GM21825 (cell line): ENCODE data around the gene EFCAB8.
"Not testable (repeated sequence)": the region's sequence is repeated elsewhere in the genome, so short reads cannot be mapped to it uniquely, and the experiment has no call there.

Experiments used
- ATAC-seq: cut with Tn5 transposase; IDR thresholded peaks from one replicate; pipeline ENCODE4 v1.9.1; 2021; ENCODE audit warnings: mild to moderate bottlenecking, moderate library complexity; ENCODE audit not compliant: unreplicated experiment

Gene EFCAB8

DNA sequence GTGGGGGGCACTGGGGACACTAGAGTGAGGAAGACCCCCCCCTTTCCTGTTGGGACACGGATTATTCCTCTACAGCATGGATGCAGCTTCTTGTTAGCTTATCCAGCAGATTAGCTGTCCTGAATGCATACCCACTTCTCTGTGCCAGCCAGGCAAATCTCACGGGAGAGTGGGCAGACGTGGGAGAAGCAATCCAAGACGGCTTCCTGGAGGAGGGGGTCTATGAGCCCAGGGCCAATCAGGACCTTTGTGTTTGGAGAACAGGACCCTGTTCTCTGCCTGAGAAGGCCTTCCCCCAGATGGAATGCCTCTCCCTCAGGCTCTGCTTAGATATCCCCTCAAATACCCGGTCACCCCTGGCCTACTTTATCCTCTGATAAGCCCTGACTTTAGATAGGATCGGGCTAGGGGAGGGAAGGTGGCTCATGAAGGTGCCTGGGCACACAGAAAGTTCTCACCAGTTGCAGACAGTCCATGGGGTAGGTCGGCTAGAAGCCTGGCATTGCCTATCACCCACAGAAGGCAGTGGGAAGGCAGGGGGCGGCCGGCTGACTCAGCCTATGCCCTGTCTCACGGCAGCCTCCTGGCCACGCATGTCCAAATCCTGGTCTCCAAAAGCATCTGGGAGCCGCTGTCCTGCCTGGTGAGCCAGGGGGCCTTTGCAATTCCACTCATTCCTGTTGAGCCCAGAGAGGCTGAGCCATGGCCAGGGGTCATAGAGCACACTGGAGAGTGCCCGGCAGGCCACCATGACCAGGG lies 110.8 kb downstream of the EFCAB8 start:
- no peak for ATAC-seq

DNA sequence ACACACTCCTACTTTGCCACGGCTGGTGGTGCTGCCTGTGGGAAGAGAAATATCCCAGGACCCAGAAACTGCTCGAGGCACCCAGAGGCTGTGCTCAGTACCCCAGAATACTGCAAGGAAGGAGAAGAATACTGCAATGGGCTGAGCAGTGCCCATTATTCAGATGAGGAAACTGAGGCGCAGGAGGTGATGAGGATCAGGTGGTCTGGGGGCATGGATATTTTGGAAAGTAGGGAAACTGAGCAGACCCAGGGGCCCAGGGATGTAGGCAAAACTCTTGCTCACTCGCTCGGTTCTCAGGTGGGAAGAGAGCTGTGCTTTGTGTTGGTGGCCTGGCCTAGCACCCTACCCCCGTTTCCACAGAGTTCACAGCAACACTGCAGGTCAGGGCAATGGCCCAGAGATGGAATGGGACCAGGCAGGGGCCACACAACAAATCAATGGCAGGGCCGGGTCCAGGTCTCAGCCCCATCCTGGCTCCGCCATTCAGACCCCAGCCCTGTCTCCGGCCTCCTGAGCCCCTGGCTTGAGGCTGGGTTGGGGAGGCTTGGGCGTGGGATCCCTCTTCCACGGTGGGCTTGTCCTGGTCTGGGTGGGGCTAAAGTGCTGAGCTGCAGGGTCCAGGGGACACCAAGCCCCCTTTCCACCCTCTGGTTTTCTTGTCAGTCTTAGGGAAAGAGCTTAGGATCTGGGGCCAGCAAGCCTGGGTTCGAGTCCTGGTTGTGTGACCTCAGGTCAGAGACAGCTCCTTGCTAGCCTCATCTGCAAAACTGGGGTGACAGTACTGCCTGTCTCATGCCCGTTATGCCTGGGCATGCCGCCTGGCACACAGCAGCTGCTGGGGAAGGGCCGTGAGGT lies 111.6 kb downstream of the EFCAB8 start:
- ATAC-seq = no peak

GRCh38 chr20:32970973-32971300 lies 112.2 kb downstream of the EFCAB8 start:
- no peak for ATAC-seq

- peak; percentile 8 for ATAC-seq
These were observed 113.0 kb downstream of the EFCAB8 start for GRCh38 chr20:32971703-32972161.

DNA sequence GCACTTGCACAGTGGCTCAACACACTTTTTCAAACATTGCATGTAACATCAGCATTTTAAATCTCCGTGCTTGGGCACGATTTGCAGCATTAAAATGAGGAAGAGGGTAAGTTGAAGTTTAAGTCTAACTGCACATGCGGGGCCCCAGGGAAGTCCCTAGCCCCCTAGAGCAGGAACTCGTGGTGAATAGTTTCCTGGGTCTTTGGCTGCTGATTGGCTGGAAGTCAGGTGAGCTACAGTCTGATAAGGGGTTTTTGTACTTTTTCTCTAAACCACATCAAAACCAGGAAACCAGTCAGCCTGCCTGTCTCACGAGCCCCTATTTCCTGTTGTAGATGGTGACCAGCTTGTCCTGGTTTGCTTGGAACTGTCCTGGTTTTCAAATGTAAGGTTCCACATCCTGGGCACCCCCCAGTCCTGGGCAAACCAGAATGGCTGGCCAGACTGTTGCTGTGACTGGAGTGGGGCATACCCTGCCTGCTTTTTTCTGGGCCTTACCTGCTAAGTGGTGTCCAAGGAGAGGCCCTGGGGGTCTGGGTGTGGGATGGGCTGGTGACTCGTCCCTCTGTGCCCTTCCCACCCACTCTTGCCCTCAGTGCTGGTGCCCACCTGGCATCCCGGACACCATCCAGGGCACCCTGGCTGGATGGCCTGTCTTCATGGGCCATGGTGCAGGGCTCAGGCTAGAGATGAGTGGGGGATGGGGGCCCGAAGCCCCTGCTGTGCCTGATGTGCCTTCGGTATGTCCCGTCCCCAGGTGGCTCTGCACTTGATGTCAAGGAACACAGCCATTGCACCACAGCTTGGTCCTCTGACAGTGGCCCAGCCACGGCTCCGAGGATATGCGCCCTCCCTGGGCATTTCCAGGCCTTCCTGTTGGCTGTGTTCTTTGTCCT lies 113.7 kb downstream of the EFCAB8 start:
- ATAC-seq = peak; percentile 82

DNA sequence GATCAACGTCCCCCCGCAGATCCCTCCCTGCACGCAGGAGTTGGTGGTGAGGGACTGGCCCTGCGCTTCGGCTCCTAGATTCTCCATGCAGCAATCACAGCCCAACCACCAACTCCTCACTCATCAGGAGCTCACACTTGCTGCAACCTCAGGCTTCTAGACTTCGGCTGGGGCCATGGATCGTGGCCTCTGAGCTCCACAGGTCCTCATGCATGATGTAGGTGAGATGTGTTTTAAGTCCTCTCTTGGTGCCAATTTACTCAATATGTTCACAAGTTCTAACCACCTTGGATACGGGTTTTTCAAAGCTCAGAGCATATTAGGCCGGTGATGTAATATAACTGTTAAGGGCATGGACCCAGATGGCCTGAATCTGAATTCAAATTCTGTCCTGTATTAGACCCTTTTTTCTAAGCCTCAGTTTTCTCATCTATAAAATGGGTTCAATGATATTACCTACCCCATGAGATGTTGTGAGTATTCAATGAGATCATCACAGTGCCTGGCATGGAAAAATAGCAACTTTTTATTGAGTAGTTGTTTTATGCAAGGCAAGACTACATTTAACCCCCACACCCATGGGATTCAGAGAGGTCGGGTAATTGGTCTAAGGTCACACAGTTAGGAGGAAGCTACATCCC lies 114.5 kb downstream of the EFCAB8 start:
- ATAC-seq = no peak

DNA sequence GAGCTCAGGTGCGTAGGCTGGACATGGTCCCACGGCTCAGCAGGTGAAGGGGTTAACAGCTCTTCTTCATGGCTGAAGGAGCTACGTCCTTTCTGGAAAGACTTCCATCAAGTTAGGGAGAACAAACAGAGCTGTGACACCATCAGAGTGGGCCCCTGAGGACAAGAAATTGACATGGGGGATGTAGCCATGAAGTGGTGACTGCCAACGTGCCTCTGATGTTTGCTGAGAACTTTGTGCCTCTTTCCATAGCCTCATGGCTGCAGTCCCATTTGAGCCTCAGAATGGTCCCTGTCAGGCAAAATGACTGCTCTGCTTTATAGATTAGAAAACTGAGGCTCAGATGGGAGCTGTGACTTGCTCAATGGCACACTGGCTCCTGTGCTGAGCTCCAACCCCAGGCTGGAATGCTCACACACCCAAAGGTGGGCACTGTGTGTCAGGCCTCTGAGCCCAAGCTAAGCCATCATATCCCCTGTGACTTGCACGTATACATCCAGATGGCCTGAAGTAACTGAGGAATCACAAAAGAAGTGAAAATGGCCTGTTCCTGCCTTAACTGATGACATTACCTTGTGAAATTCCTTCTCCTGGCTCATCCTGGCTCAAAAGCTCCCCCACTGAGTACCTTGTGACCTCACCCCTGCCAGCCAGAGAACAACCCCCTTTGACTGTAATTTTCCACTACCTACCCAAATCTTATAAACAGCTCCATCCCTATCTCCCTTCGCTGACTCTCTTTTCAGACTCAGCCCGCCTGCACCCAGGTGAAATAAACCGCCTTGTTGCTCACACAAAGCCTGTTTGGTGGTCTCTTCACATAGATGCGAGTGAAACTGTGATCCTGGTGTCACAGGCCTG lies 115.7 kb downstream of the EFCAB8 start:
- not testable (repeated sequence) for ATAC-seq

GRCh38 chr20:32975121-32975520 lies 116.4 kb downstream of the EFCAB8 start:
- not testable (repeated sequence) for ATAC-seq

- no peak for ATAC-seq
These were observed 117.3 kb downstream of the EFCAB8 start for GRCh38 chr20:32975698-32976674.

DNA sequence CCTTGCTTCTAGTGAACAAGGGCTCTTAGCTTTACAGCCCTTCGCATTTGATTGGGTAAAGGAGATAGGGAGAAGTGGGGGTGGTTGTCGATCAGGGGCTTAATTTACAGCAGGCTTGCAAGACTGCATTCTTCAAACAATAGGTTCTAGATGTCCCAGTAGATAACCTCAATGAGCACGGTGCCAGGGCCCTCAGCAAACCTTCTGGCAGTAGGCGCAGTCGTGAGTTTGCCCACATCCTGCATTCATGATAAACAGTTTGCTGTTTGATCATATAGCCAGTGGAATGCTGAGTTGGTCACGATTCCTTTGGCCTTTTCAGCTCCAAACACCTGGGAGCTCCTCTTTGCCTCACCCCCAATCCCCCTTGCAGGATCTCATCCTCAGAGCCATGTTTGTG lies 118.0 kb downstream of the EFCAB8 start:
- ATAC-seq = no peak

DNA sequence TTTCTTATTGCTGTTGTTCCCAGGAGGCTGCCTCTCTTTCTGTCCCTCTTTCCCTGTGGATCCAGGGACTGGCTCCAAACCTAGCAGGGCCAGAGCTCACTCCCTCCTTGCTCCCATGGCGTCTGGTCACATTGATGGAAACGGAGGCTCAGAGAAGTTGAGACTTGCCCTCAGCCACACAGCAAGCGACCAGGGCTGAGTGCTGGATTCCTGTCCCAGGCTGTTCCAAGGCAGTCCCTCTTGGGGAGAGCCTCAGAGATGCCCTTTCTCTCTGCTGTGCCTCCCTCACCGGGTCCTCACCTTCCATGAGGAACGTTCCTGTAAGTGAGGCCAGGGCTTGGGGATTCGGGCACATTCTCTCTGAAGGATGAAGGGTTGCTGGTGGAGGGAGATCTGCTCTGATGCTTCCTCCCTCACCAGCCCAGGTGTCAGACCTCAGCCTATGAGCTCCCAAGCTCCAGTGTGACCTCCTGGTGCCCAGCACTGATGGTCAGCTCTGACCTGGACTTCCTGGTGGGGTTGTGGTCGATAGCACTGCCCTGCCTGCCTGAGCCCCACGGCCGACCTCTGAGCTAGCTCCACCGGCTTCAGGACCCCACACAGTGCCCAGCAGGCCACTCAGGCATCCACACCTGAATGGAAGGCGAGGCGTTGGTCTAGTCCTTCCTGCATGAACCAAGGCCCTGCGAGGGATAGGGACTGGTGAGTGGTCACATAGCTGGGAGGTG lies 118.7 kb downstream of the EFCAB8 start:
- ATAC-seq = no peak

- no peak for ATAC-seq
These were observed 119.2 kb downstream of the EFCAB8 start for GRCh38 chr20:32978009-32978335.

DNA sequence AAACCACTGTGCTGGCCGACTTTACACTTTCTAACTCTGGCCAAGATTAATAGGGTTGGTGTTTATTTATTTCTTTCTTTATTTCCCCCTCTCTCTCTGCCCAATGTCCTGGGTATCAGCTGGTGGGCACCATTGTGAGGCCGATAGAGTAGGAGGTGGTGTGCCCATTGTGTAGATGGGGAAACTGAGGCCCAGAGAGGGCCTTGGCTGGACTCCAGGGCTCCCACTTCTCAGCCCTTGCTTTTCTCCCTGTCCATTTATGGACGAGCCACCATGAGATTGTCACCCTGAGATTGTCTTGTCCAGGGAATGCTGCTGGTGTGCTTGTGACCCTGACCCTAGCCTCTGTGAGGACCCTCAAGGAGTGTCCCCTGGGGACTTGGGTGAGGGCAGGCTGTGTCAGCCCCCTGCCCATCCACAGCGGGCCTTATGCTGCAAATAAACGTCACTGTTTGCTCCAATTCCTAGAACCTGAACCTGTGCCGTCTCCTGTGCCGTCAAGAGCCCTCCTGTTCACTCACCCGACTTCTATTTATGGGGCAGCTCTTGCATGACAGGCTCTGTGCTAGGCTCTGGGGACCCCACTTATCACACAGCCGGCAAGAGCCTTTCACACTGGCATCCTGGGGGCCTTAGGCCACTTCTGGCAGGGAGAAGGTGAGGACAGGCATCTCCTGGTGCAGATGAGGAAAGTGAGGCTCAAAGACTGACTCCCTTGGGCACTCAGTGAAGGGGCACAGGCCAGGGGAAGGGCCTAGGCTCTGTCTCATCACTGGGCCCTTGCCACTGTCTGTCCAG lies 120.7 kb downstream of the EFCAB8 start:
- no peak for ATAC-seq

DNA sequence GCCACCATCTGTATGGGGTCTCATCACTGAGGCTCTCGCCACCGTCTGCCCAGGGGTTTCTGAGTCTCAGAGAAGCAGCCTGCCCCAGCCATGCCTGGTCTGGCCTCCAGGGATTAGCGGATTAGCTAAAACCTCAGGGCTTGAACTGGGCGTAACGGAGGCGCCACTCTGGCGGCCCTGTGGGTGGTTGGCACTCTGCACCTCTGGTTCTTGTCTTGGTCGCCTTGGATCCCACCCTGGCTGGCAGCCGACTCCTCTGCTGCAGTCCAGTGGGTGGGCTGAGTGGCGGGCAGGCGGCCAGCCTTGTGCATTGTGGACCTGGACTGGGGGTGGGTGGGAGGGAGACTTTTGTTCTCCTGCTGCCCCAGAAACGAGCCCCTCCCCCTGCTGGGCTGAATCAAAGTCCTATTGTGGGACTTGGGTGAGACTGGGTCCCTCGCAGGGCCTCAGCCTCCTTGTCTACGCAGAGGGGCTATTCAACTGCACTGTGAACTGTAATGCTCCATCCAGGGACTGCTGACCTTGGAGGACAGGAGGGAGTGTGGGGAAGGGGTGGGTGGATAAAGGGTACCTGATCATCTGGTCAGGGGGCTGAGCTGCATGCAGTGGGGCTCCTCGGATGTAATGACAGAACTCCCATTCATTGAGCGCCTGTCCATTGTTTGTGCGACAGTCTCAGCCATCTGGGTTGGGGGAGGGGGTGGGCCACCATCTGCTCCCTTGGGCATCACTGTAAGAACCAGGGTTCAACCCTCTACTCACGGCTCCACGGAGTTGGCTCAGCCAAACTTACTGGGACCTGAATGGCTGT lies 121.6 kb downstream of the EFCAB8 start:
- ATAC-seq = no peak

DNA sequence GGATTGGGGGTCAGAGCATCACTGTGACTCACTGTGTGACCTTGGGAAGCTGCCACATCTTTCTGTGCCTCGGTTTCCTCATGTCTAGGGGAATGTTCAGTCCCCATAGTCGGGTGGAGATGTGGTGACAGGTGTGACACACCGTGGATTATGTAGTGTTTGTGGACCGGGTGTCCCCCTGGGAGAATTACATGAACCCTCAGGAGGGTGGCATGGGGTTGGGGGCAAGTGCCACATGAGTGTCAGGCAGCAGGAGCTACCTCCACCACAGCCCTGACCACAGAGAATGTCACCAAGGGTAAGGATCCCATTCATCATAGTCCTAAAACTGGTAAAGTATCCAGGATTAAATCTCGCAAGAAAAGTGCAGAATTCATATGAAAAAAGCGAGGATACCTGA lies 122.3 kb downstream of the EFCAB8 start:
- no peak for ATAC-seq
